ENCODE measurements around the gene VPS8.

VPS8 gene

DNA sequence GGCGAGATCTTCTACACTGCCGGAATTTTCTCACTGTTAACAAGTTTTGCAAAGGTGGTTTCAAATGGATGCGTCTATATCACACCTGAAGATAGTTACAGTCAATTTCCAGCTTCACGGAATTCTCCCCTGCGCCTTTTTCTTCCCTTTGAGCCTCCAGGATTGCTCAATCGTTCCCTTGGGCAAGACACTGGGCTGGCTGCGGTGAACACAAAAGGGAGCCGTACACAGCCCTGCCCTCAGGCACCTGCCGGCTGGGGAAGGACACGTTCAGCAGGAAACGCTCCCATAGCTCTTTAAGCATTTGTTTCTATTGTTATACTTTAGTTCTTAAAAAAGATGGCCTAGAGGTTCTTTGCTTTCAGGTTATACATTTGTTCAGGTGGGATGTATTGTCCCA is 255.2 kb downstream of the VPS8 start (continued):
- no peak for TF ChIP-seq ZNF202 (tag by site-specific recombination; IDR thresholded peaks at IDR 0.05; ENCODE audit: borderline replicate concordance)
- TF ChIP-seq ZSCAN18 (tag by site-specific recombination; IDR thresholded peaks at IDR 0.05), result no peak
- TF ChIP-seq ZNF600 (tag by site-specific recombination; IDR thresholded peaks at IDR 0.05), result no peak

GRCh38 chr3:185069037-185070030 is 257.4 kb downstream of the VPS8 start:
- Histone ChIP-seq H3K4me3 (ENCODE audit: low read depth, low read length) (no peak overlapping the region), H3K9me3 (ENCODE audit: control insufficient read depth, insufficient read depth, low read depth, low read length) (no peaks in the 10 kb centered on the region), H3K36me3 (ENCODE audit: control insufficient read depth in 2 of 2, insufficient read depth in 1 of 2, low read length in 2 of 2) (no peaks in the 10 kb centered on the region), H3K4me1 (ENCODE audit: control insufficient read depth, insufficient read depth, low read length) (no peaks in the 10 kb centered on the region), H3K27ac (ENCODE audit: extremely low read depth, low read depth, low read length) (no peak overlapping the region)
- ChIA-PET POLR2A (no interaction called here), CTCF (interaction anchor here (0.8 to 1.7 kb wide), 5 partner anchors 13 to 146 kb away, joined by 3 to 5 read pairs (median 3); no protein-coding TSS in a partner anchor)
- TF ChIP-seq ZNF843 (tag by site-specific recombination; IDR thresholded peaks at IDR 0.05) (no peak), ZNF677 (tag by site-specific recombination; IDR thresholded peaks at IDR 0.05) (no peak), ZNF521 (tag by site-specific recombination; IDR thresholded peaks at IDR 0.05) (no peak), KLF1 (tag by site-specific recombination; IDR thresholded peaks at IDR 0.05) (no peak), ZNF624 (tag by site-specific recombination; IDR thresholded peaks at IDR 0.05) (no peak), ZEB2 (tag by site-specific recombination; IDR thresholded peaks at IDR 0.05) (no peak)
- TF ChIP-seq, protein P1, sequence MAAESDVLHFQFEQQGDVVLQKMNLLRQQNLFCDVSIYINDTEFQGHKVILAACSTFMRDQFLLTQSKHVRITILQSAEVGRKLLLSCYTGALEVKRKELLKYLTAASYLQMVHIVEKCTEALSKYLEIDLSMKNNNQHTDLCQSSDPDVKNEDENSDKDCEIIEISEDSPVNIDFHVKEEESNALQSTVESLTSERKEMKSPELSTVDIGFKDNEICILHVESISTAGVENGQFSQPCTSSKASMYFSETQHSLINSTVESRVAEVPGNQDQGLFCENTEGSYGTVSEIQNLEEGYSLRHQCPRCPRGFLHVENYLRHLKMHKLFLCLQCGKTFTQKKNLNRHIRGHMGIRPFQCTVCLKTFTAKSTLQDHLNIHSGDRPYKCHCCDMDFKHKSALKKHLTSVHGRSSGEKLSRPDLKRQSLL (tag by site-specific recombination; IDR thresholded peaks at IDR 0.05), result no peak
- TF ChIP-seq, protein P2, sequence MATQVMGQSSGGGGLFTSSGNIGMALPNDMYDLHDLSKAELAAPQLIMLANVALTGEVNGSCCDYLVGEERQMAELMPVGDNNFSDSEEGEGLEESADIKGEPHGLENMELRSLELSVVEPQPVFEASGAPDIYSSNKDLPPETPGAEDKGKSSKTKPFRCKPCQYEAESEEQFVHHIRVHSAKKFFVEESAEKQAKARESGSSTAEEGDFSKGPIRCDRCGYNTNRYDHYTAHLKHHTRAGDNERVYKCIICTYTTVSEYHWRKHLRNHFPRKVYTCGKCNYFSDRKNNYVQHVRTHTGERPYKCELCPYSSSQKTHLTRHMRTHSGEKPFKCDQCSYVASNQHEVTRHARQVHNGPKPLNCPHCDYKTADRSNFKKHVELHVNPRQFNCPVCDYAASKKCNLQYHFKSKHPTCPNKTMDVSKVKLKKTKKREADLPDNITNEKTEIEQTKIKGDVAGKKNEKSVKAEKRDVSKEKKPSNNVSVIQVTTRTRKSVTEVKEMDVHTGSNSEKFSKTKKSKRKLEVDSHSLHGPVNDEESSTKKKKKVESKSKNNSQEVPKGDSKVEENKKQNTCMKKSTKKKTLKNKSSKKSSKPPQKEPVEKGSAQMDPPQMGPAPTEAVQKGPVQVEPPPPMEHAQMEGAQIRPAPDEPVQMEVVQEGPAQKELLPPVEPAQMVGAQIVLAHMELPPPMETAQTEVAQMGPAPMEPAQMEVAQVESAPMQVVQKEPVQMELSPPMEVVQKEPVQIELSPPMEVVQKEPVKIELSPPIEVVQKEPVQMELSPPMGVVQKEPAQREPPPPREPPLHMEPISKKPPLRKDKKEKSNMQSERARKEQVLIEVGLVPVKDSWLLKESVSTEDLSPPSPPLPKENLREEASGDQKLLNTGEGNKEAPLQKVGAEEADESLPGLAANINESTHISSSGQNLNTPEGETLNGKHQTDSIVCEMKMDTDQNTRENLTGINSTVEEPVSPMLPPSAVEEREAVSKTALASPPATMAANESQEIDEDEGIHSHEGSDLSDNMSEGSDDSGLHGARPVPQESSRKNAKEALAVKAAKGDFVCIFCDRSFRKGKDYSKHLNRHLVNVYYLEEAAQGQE (tag by site-specific recombination; IDR thresholded peaks at IDR 0.05), result no peak

DNA sequence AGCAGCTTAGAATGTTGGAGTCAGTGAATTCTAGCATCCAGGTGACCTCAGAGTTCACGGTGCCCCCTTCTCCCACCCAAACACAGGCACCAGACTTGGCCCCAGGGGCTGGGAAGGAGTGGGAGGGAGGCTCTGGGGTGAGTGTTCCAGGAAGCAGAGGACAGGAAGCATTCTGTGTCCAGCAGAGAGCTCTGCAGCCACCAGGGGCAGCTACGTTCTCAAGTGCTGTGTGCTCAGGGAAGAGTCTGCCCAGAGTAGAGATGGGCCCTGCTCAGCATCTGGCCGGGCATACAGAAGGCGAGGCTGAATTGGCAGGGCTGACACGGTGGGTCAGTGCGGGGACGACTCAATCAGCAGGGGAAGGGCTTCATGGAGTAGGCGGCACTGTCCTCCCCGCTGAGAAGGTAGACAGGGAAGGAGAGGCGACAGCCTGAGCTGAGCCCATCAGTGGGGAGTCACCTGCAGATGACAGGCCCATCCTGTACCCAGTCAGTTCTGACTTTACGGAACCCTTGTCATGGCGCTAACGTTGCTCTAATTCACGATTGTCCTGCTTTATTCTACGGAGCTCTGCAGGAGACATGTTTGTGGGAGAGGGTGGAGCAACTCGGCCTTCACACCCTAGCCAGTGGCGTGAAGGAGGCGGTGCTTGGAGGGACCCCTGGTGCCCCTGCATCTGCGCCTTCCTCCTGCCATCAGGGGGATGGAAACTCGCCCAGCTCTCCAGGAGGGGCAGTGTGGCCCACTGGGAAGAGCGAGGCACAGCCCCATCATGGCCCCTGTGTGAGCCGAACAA is 258.7 kb downstream of the VPS8 start:
- no peak overlapping the region for H3K27ac ChIP-seq (ENCODE audit: extremely low read depth, low read depth, low read length)
- CTCF ChIA-PET, result interaction anchor here (0.6 to 1.8 kb wide), 7 partner anchors 9 to 141 kb away, joined by 3 to 9 read pairs (median 5); no protein-coding TSS in a partner anchor
- H3K9me3 ChIP-seq (ENCODE audit: control insufficient read depth, insufficient read depth, low read depth, low read length), result no peaks in the 10 kb centered on the region
- H3K4me1 ChIP-seq (ENCODE audit: control insufficient read depth, insufficient read depth, low read length), result no peaks in the 10 kb centered on the region
- POLR2A ChIA-PET, result no interaction called here
- no peak overlapping the region for H3K4me3 ChIP-seq (ENCODE audit: low read depth, low read length)
- no peaks in the 10 kb centered on the region for H3K36me3 ChIP-seq (ENCODE audit: control insufficient read depth in 2 of 2, insufficient read depth in 1 of 2, low read length in 2 of 2)
- TF ChIP-seq ZNF473 (tag by site-specific recombination; IDR thresholded peaks at IDR 0.05) (no peak), ZNF169 (tag by site-specific recombination; IDR thresholded peaks at IDR 0.05) (no peak), MZF1 (tag by site-specific recombination; IDR thresholded peaks at IDR 0.05; ENCODE audit: borderline replicate concordance) (no peak), ATF2 (tag by site-specific recombination; IDR thresholded peaks at IDR 0.05; ENCODE audit: low read depth) (no peak), OSR2 (tag by site-specific recombination; IDR thresholded peaks at IDR 0.05) (no peak), ZNF324 (tag by site-specific recombination; IDR thresholded peaks at IDR 0.05) (no peak), ZNF48 (tag by site-specific recombination; IDR thresholded peaks at IDR 0.05) (no peak), ZNF560 (tag by site-specific recombination; IDR thresholded peaks at IDR 0.05; ENCODE audit: borderline replicate concordance) (no peak), ZNF548 (tag by site-specific recombination; IDR thresholded peaks at IDR 0.05) (no peak), ZNF416 (tag by site-specific recombination; IDR thresholded peaks at IDR 0.05) (no peak)
- TF ChIP-seq, protein P3, sequence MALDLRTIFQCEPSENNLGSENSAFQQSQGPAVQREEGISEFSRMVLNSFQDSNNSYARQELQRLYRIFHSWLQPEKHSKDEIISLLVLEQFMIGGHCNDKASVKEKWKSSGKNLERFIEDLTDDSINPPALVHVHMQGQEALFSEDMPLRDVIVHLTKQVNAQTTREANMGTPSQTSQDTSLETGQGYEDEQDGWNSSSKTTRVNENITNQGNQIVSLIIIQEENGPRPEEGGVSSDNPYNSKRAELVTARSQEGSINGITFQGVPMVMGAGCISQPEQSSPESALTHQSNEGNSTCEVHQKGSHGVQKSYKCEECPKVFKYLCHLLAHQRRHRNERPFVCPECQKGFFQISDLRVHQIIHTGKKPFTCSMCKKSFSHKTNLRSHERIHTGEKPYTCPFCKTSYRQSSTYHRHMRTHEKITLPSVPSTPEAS (tag by site-specific recombination; IDR thresholded peaks at IDR 0.05), result no peak

Data from HEK293 (cell line).